GM12865 (cell line): ENCODE data around the gene PAPPA2.

Experiments used
- DNase-seq: peaks from one replicate; pipeline ENCODE4 v3.0.0; 2010; ENCODE audit warnings: low read depth
- H3K4me3 ChIP-seq: 2 replicates; pipeline ENCODE4 v1.5.1; 2011; ENCODE audit warnings: mild to moderate bottlenecking, low read depth, low read length, control low read depth
- TF ChIP-seq, protein P1 (sequence below): IDR thresholded peaks from 2 replicates; pipeline ENCODE4 v1.5.1; 2011; ENCODE audit warnings: low read length, control low read depth, low read depth, inconsistent platforms; ENCODE audit not compliant: insufficient read depth; ENCODE audit errors: missing control alignments

The PAPPA2 gene

DNA sequence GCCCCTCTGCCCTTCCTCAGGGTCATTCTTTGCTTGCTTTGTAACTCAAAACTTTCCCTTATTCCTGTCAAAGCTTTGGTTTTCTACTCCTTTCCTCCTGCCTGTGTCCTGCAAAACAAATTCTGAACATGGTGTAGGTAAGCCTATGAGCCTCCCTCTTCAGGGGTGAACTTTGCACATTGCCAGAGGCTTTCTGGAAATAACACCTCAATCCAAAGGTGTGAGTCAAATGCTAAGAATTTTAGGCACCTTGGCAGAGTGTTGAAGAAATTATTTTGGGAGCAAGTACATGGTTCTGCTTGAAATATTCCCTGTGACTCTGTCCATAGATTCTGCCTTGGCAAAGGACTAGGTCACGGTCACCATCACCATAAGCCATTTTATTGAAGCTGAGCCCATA, 70.0 kb downstream of the PAPPA2 start:
- no peak overlapping the region for H3K4me3 ChIP-seq
- DNase-seq: no peak
- TF ChIP-seq, protein P1, sequence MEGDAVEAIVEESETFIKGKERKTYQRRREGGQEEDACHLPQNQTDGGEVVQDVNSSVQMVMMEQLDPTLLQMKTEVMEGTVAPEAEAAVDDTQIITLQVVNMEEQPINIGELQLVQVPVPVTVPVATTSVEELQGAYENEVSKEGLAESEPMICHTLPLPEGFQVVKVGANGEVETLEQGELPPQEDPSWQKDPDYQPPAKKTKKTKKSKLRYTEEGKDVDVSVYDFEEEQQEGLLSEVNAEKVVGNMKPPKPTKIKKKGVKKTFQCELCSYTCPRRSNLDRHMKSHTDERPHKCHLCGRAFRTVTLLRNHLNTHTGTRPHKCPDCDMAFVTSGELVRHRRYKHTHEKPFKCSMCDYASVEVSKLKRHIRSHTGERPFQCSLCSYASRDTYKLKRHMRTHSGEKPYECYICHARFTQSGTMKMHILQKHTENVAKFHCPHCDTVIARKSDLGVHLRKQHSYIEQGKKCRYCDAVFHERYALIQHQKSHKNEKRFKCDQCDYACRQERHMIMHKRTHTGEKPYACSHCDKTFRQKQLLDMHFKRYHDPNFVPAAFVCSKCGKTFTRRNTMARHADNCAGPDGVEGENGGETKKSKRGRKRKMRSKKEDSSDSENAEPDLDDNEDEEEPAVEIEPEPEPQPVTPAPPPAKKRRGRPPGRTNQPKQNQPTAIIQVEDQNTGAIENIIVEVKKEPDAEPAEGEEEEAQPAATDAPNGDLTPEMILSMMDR: no peak

DNA sequence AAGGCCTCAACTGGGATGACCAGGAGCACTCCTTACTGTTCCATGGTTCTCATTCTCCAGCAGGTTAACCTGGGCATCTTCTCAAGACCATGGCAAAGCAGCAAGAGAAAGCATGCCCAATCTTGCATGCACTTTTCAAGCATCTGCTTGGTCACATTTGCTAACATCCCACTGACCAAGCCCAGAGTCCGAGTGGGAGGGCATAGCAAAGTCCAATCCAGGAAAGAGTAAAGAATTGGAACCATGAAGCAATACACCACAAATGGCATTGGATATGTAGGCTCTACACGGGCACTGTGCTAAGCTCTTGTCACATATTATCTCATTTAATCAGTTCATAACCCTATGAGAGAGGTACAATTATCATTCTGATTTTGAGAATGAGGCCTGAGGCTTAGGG, 73.6 kb downstream of the PAPPA2 start:
- TF ChIP-seq, protein P1: no peak
- H3K4me3 ChIP-seq: no peak overlapping the region
- no peak for DNase-seq

GRCh38 chr1:176539018-176539417, 76.0 kb downstream of the PAPPA2 start:
- no peak for DNase-seq
- TF ChIP-seq, protein P1: no peak
- no peak overlapping the region for H3K4me3 ChIP-seq

DNA sequence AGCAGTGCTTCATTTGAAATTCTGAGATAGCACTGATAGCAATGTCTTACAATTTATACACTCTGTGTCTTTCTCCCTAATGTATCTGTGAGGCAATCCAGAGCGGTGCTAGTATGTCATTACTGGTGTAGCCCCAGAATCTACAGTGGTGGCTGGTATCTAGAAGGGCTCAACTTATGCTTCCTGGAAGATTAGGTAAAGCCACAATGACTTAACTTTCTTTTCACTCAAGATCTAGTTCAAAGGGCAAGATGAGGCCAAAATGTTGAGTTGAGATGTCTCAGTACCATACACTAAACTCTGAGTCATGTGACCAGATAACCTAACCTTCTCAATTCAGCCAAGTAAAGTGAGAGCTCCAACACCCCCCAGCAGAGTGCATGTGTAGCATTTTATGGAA, 77.5 kb downstream of the PAPPA2 start:
- DNase-seq: no peak
- TF ChIP-seq, protein P1: no peak
- H3K4me3 ChIP-seq: no peak overlapping the region

- no peak for DNase-seq
- TF ChIP-seq, protein P1: no peak
- H3K4me3 ChIP-seq: no peak overlapping the region
Measured at GRCh38 chr1:176541663-176542062, 78.7 kb downstream of the PAPPA2 start.

DNA sequence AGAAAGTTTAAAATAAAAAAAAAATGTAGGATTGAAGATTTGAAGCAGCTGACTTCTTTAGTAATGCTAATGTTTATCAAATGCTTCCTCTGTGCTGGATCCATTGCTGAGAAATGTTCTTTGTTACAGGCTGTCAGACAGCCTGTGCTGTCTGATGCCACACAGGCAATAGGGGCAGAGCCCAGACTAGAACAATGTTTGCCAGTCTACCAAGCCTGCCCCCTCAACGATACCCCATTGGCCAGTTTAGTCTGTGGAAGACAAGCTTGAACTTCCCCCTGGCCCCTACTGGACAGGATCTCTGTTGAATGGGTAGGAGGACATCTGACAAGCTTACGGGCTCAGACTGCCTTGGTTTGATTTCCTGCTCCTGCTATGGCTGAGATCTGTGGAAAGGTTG, 79.4 kb downstream of the PAPPA2 start:
- TF ChIP-seq, protein P1: no peak
- no peak for DNase-seq

GRCh38 chr1:176543360-176544129, 80.6 kb downstream of the PAPPA2 start:
- TF ChIP-seq, protein P1: no peak
- DNase-seq: no peak
- no peak overlapping the region for H3K4me3 ChIP-seq

More for the DNA sequence above, 79.4 kb downstream of the PAPPA2 start:
- H3K4me3 ChIP-seq: no peak overlapping the region
